Measurements from ENCODE around the gene ASPDH. TPM values are rescaled to one million over a fixed set of nuclear protein-coding genes. Genes with fewer than 3 reads are reported as not detected.

The ASPDH gene
- total RNA-seq, 1 experiment from 2014 or later = not detected

- intact Hi-C loops (cut with micrococcal nuclease) = no loop called here
- RAD21 ChIA-PET (ENCODE audit: low non-redundant PET in 1 of 2, low total read pairs in 2 of 2, uncharacterized antibody in 2 of 2, unreplicated experiment in 2 of 2) = no interaction called here
- no peak for TF ChIP-seq ELF1 (IDR thresholded peaks at IDR 0.05; ENCODE audit: borderline replicate concordance, low read depth)
- no peak for TF ChIP-seq ZBTB33 (IDR thresholded peaks at IDR 0.05; ENCODE audit: extremely low read depth, insufficient replicate concordance, low read length)
- no peak for TF ChIP-seq CEBPB (IDR thresholded peaks at IDR 0.05; ENCODE audit: low read depth)
- no peak for TF ChIP-seq SP1 (IDR thresholded peaks at IDR 0.05; ENCODE audit: low read depth)
- TF ChIP-seq EZH2phosphoT487 (IDR thresholded peaks at IDR 0.05; ENCODE audit: borderline replicate concordance) = no peak
- TF ChIP-seq REST (IDR thresholded peaks at IDR 0.05; ENCODE audit: low read depth) = no peak
- TF ChIP-seq POLR2A (IDR thresholded peaks at IDR 0.05; ENCODE audit: borderline replicate concordance, extremely low read depth, insufficient read depth, insufficient read length) = no peak
- no peak for TF ChIP-seq ATF3 (IDR thresholded peaks at IDR 0.05)
- TF ChIP-seq YY1 (IDR thresholded peaks at IDR 0.05; ENCODE audit: extremely low read depth, insufficient replicate concordance, low read depth, low read length) = no peak
- H3K4me3 ChIP-seq (replicated peaks in 1 of 2; ENCODE audit: low read depth in 1 of 2, low read length in 2 of 2) = no peak overlapping the region
- no peaks in the 10 kb centered on the region for H3K27me3 ChIP-seq (ENCODE audit: insufficient read depth, low read length)
- ATAC-seq = no peak
- no peak for DNase-seq (ENCODE audit: low read depth, low spot score)
- H3K4me2 ChIP-seq (ENCODE audit: low read length) = no peak overlapping the region
- BruUV-seq (replicated peaks) = no TSS peak
- POLR2A ChIA-PET = no interaction called here
- H3K36me3 ChIP-seq (ENCODE audit: control insufficient read depth in 1 of 2, insufficient read depth in 2 of 2, low read length in 2 of 2) = no peaks in the 10 kb centered on the region
- no peaks in the 10 kb centered on the region for H3K9me2 ChIP-seq (ENCODE audit: insufficient read depth)
- H3K9me3 ChIP-seq (ENCODE audit: control insufficient read depth in 1 of 2, insufficient read depth in 1 of 2, low read depth in 1 of 2, low read length in 2 of 2) = no peaks in the 10 kb centered on the region
- CTCF ChIA-PET = no interaction called here
- peaks cover 19 to 47% of the 10 kb centered on the region in 2 experiments for H3K4me1 ChIP-seq (ENCODE audit: control insufficient read depth in 1 of 2, insufficient read depth in 2 of 2, low read length in 2 of 2)
- H2AFZ ChIP-seq (ENCODE audit: low read depth, low read length, poor library complexity, severe bottlenecking) = no peak overlapping the region
- no peak overlapping the region for H3K27ac ChIP-seq (ENCODE audit: low read depth, low read length)
- no peaks in the 10 kb centered on the region for H4K20me1 ChIP-seq (ENCODE audit: insufficient read depth)
- no peak overlapping the region for H3K9ac ChIP-seq (ENCODE audit: low read length)
- no peaks in the 10 kb centered on the region for H3K79me2 ChIP-seq (ENCODE audit: insufficient read depth, low read length)
These were observed 49.4 kb downstream of the ASPDH start for GRCh38 chr19:50464348-50464747.
